ENCODE results near the gene ADCK1. TPM values are rescaled to one million over a fixed set of nuclear protein-coding genes. Genes with fewer than 3 reads are reported as not detected.

ADCK1 gene
- polyA plus RNA-seq, 3 donors: 3.7 to 33.0 (median 5.4) TPM

DNA sequence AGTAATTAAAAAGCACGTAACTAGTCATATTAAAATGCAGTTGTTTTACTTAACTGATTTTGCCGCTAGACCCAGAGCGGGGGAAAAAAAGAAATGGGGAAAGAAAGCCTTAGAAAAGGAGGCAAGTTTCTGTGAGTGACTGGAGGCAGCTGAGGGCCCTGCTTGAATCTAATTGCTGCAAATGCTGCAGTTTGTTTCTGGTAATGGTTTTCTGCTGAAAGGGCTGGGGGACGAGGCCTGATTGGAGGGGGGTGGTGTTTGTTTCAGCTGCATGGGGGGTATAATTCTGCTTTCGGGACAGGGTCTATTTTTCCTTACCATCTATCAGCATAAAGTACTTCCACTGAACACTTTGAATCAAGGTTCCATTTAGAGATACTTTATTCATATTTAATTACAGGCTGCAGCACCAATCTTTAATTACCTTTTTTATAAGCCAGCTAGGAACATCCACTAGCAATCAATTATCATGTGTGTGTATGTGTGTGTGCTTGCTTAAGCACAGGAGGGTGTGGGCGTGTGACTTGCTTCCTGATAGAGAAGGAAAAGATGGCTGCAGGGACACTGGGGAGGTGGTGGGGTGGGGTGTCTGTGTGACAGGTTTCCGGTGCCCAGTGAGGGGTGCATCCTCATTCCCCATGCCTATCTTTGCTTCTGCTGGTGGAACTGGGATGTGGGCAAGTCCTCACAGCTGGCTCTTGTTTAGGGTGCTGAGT lies 83.4 kb downstream of the ADCK1 start:
- Mint-ChIP-seq H3K27me3 (ENCODE audit: low read depth in 3 of 3) (peaks cover 0 to 6% (median 0%) of the 10 kb centered on the region in 3 donors), H3K36me3 (peaks cover 16% of the 10 kb centered on the region in 2 donors), H3K4me1 (no peaks in the 10 kb centered on the region), H3K27ac (no peak overlapping the region), H3K4me3 (no peak overlapping the region), H3K9me3 (peaks cover under 1 to 13% (median 7%) of the 10 kb centered on the region in 7 donors)
- Histone ChIP-seq H3K79me2 (ENCODE audit: insufficient read depth, low read length) (no peaks in the 10 kb centered on the region), H4K20me1 (ENCODE audit: insufficient read depth, low read length) (no peaks in the 10 kb centered on the region), H3K9me3 (replicated peaks in 1 of 2; ENCODE audit: control insufficient read depth in 1 of 2, insufficient read depth in 1 of 2, low read length in 2 of 2) (peaks cover 0 to 5% of the 10 kb centered on the region in 2 donors), H2AFZ (ENCODE audit: insufficient read depth, low read depth, low read length, poor library complexity, severe bottlenecking) (no peak overlapping the region), H3K4me3 (replicated peaks in 1 of 3; ENCODE audit: low read depth in 2 of 3, low read length in 3 of 3) (no peak overlapping the region), H3K36me3 (replicated peaks in 1 of 2; ENCODE audit: control insufficient read depth in 1 of 2, insufficient read depth in 2 of 2, low read length in 2 of 2) (peaks cover 5 to 14% of the 10 kb centered on the region in 2 donors), H3K4me2 (replicated peaks; ENCODE audit: extremely low read depth, low read length, poor library complexity, severe bottlenecking) (no peak overlapping the region), H3K9ac (ENCODE audit: insufficient read depth, low read length, poor library complexity, severe bottlenecking) (no peak overlapping the region), H3K4me1 (ENCODE audit: control insufficient read depth in 1 of 2, insufficient read depth in 2 of 2, low read length in 2 of 2) (no peaks in the 10 kb centered on the region), H3K27ac (ENCODE audit: low read depth in 1 of 2, low read length in 2 of 2) (no peak overlapping the region), H3K27me3 (ENCODE audit: control insufficient read depth in 2 of 2, insufficient read depth in 2 of 2, low read length in 2 of 2) (no peaks in the 10 kb centered on the region)
- intact Hi-C loops (cut with micrococcal nuclease): no loop called here
- DNase-seq: no peak
- TF ChIP-seq, protein P1, sequence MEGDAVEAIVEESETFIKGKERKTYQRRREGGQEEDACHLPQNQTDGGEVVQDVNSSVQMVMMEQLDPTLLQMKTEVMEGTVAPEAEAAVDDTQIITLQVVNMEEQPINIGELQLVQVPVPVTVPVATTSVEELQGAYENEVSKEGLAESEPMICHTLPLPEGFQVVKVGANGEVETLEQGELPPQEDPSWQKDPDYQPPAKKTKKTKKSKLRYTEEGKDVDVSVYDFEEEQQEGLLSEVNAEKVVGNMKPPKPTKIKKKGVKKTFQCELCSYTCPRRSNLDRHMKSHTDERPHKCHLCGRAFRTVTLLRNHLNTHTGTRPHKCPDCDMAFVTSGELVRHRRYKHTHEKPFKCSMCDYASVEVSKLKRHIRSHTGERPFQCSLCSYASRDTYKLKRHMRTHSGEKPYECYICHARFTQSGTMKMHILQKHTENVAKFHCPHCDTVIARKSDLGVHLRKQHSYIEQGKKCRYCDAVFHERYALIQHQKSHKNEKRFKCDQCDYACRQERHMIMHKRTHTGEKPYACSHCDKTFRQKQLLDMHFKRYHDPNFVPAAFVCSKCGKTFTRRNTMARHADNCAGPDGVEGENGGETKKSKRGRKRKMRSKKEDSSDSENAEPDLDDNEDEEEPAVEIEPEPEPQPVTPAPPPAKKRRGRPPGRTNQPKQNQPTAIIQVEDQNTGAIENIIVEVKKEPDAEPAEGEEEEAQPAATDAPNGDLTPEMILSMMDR (IDR thresholded peaks at IDR 0.05): no peak
- 87% methylated on average over 3 of the region's 7 CpGs for WGBS (ENCODE audit: insufficient coverage)

DNA sequence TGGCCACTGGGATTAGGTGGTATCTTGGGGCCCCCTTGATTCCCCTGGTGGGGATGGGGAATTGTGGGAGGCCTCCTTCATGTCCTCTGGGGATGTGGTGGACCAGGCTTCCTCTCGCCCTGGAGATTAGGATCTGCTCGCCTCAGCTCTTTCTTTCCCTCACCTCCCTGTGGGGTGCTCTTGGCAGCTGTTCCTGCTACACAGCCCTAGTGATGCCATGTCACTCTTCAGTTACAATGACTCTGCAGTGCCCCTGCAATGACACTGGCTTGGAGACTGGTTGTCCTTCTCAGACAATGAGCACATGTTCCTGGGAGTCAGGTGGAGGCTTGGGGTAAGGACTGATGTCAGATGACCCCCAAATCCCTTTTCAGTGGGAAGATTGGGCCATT lies 83.9 kb downstream of the ADCK1 start:
- WGBS (ENCODE audit: insufficient coverage): no CpG with 5 or more reads among the region's 2 CpGs
- intact Hi-C loops (cut with micrococcal nuclease): no loop called here
- Mint-ChIP-seq H3K4me3 (no peak overlapping the region), H3K9me3 (peaks cover 4 to 17% (median 10%) of the 10 kb centered on the region in 7 donors), H3K27me3 (ENCODE audit: low read depth in 3 of 3) (peaks cover 0 to 6% (median 0%) of the 10 kb centered on the region in 3 donors), H3K4me1 (no peaks in the 10 kb centered on the region), H3K27ac (no peak overlapping the region), H3K36me3 (peaks cover 21 to 22% of the 10 kb centered on the region in 2 donors)
- Histone ChIP-seq H3K9me3 (replicated peaks in 1 of 2; ENCODE audit: control insufficient read depth in 1 of 2, insufficient read depth in 1 of 2, low read length in 2 of 2) (peaks cover 0 to 11% of the 10 kb centered on the region in 2 donors), H3K9ac (ENCODE audit: insufficient read depth, low read length, poor library complexity, severe bottlenecking) (no peak overlapping the region), H3K27ac (ENCODE audit: low read depth in 1 of 2, low read length in 2 of 2) (no peak overlapping the region), H2AFZ (ENCODE audit: insufficient read depth, low read depth, low read length, poor library complexity, severe bottlenecking) (no peak overlapping the region), H3K27me3 (ENCODE audit: control insufficient read depth in 2 of 2, insufficient read depth in 2 of 2, low read length in 2 of 2) (no peaks in the 10 kb centered on the region), H3K79me2 (ENCODE audit: insufficient read depth, low read length) (no peaks in the 10 kb centered on the region), H3K4me1 (ENCODE audit: control insufficient read depth in 1 of 2, insufficient read depth in 2 of 2, low read length in 2 of 2) (no peaks in the 10 kb centered on the region), H3K4me2 (replicated peaks; ENCODE audit: extremely low read depth, low read length, poor library complexity, severe bottlenecking) (no peak overlapping the region), H4K20me1 (ENCODE audit: insufficient read depth, low read length) (no peaks in the 10 kb centered on the region), H3K36me3 (replicated peaks in 1 of 2; ENCODE audit: control insufficient read depth in 1 of 2, insufficient read depth in 2 of 2, low read length in 2 of 2) (peaks cover 5 to 18% of the 10 kb centered on the region in 2 donors), H3K4me3 (replicated peaks in 1 of 3; ENCODE audit: low read depth in 2 of 3, low read length in 3 of 3) (no peak overlapping the region)
- TF ChIP-seq, protein P1 (IDR thresholded peaks at IDR 0.05): no peak
- DNase-seq: no peak
